LNCaP clone FGC (cell line): Measurements from ENCODE around the gene STK24.

ENCODE experiments used
- DNase-seq: peaks from one replicate; pipeline ENCODE4 v3.0.0-alpha.2; 2011; ENCODE audit warnings: low read depth
- H3K4me3 ChIP-seq: 2 replicates; pipeline ENCODE4 v1.5.1; 2011; ENCODE audit warnings: mild to moderate bottlenecking, low read depth, low read length, control low read depth
- TF ChIP-seq, protein P1 (sequence below): IDR thresholded peaks from 2 replicates; pipeline ENCODE4 v1.5.1; 2012; ENCODE audit warnings: mild to moderate bottlenecking; ENCODE audit not compliant: control insufficient read depth, insufficient read depth; ENCODE audit errors: extremely low read depth

STK24 gene

GRCh38 chr13:98523455-98524102 lies 53.3 kb downstream of the STK24 start:
- TF ChIP-seq, protein P1, sequence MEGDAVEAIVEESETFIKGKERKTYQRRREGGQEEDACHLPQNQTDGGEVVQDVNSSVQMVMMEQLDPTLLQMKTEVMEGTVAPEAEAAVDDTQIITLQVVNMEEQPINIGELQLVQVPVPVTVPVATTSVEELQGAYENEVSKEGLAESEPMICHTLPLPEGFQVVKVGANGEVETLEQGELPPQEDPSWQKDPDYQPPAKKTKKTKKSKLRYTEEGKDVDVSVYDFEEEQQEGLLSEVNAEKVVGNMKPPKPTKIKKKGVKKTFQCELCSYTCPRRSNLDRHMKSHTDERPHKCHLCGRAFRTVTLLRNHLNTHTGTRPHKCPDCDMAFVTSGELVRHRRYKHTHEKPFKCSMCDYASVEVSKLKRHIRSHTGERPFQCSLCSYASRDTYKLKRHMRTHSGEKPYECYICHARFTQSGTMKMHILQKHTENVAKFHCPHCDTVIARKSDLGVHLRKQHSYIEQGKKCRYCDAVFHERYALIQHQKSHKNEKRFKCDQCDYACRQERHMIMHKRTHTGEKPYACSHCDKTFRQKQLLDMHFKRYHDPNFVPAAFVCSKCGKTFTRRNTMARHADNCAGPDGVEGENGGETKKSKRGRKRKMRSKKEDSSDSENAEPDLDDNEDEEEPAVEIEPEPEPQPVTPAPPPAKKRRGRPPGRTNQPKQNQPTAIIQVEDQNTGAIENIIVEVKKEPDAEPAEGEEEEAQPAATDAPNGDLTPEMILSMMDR: no peak
- no peak overlapping the region for H3K4me3 ChIP-seq
- DNase-seq: no peak

GRCh38 chr13:98522371-98522770 lies 54.5 kb downstream of the STK24 start:
- DNase-seq: no peak
- H3K4me3 ChIP-seq: no peak overlapping the region
- TF ChIP-seq, protein P1: no peak

GRCh38 chr13:98521461-98522247 lies 55.3 kb downstream of the STK24 start:
- TF ChIP-seq, protein P1: no peak
- H3K4me3 ChIP-seq: no peak overlapping the region
- no peak for DNase-seq

DNA sequence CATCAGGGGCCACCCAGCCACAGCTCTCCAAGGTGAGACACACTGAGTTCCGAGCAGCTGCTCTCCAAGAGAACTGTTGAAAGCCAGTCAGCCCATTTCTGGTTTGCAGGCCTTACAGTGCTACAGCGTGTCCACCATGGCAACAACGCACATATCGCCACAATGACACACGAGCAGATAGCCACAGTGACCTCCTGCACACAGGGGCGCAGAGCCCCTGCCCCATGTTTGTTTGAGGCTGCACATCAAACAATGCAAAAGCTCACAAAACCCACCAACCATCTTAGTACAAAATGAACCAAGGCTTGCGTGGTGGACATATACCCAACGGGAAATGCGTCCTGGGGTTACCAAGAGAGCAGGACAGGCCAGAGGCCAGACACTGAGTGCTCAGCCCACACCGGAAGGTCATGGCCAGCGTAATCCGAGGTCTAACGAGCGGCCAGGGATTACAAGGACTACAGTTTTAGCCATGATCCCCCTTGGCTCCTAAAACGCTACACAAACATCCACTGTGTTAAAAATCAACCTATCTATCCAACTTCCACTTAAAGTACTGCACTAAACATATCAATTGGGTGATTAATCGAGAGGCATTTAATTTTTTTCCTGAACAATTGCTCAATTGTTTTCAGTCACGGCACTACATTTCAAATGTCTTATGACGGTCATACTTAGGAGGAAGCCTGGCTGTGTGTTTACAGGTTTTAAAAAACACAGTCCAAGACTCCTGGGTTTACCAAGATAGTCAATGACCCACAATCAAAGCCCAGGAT lies 56.0 kb downstream of the STK24 start:
- no peak overlapping the region for H3K4me3 ChIP-seq
- DNase-seq: no peak
- TF ChIP-seq, protein P1: no peak

DNA sequence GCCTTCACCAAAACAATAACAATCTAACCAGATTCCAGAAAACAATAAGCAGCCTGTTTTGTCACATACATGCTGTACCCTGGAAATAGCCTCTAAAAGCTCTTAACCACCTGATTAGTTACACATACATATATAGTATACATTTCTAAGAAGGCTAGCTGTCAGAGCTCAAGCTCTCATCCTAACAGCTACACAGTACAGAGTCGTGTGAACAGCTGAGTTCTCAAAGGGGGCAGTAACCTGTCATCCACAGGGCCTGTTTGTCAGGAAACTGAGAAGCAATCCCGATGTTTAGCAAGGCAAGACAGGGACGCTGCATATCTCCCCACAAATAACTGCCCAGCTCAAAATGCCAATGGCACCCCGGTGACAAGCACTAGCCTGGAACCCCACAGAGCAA lies 56.9 kb downstream of the STK24 start:
- TF ChIP-seq, protein P1: no peak
- no peak overlapping the region for H3K4me3 ChIP-seq

GRCh38 chr13:98517576-98518310 lies 59.2 kb downstream of the STK24 start:
- DNase-seq: no peak

More for the DNA sequence above, 56.9 kb downstream of the STK24 start:
- DNase-seq: no peak

More at GRCh38 chr13:98517576-98518310, 59.2 kb downstream of the STK24 start:
- H3K4me3 ChIP-seq: no peak overlapping the region
- TF ChIP-seq, protein P1: no peak
